IMR-90 (cell line): Measurements from ENCODE around the gene NKD1. TPM values are rescaled to one million over a fixed set of nuclear protein-coding genes. Genes with fewer than 3 reads are reported as not detected.

ENCODE experiments used
- ATAC-seq: fragments of 200-7000 bp; cut with Tn5 transposase; 2 replicates; pipeline ENCODE4 v1.9.1; 2020; ENCODE audit warnings: low read depth, mild to moderate bottlenecking, moderate library complexity
- BruUV-seq: library from RNA; stranded (reverse); fragments of 400-500 nt; replicated peaks from 2 replicates; lab custom pipeline; 2021; lab: Mats Ljungman, UMichigan
- CTCF ChIA-PET: fragments of 300-600 bp; formaldehyde crosslinking; extraction: SDS; loops from one replicate; lab custom pipeline; 2021; ENCODE audit warnings: antibody characterized with exemption; lab: Yijun Ruan, JAX
- POLR2A ChIA-PET: fragments of 300-600 bp; sonication (Branson Sonifier 250); formaldehyde crosslinking; loops from one replicate; lab custom pipeline; 2022; ENCODE audit warnings: antibody characterized with exemption; ENCODE audit not compliant: unreplicated experiment; lab: Charles Lee
- DNase-seq: peaks from one replicate; pipeline ENCODE4 v3.0.0; 2013
- H2AFZ ChIP-seq: replicated peaks from 2 replicates; pipeline ENCODE3; 2013; ENCODE audit warnings: low read length, mild to moderate bottlenecking; ENCODE audit not compliant: poor library complexity
- H2AK5ac ChIP-seq: 2 replicates; pipeline ENCODE4 v1.6.1; 2013; ENCODE audit warnings: low read depth, low read length, inconsistent platforms
- H2AK9ac ChIP-seq: replicated peaks from 2 replicates; pipeline ENCODE3; 2013; ENCODE audit warnings: mild to moderate bottlenecking, low read depth, low read length, moderate library complexity; ENCODE audit not compliant: poor library complexity
- H2BK120ac ChIP-seq: 2 replicates; pipeline ENCODE4 v1.6.1; 2013; ENCODE audit warnings: low read depth, low read length, inconsistent platforms
- H2BK15ac ChIP-seq: 3 replicates; pipeline ENCODE4 v1.6.1; 2013; ENCODE audit warnings: low read depth, low read length, inconsistent platforms
- H2BK20ac ChIP-seq: 2 replicates; pipeline ENCODE4 v1.6.1; 2013; ENCODE audit warnings: low read depth, mild to moderate bottlenecking, inconsistent platforms, low read length, moderate library complexity
- H2BK5ac ChIP-seq: 2 replicates; pipeline ENCODE4 v1.6.1; 2013; ENCODE audit warnings: mild to moderate bottlenecking, low read depth, low read length, inconsistent platforms; ENCODE audit not compliant: poor library complexity, severe bottlenecking
- H3K14ac ChIP-seq: replicated peaks from 2 replicates; pipeline ENCODE4 v1.6.1; 2013; ENCODE audit warnings: low read depth, low read length, inconsistent platforms
- H3K18ac ChIP-seq: 2 replicates; pipeline ENCODE4 v1.6.1; 2013; ENCODE audit warnings: low read depth, low read length, control low read depth
- H3K23ac ChIP-seq: 2 replicates; pipeline ENCODE4 v1.6.1; 2013; ENCODE audit warnings: low read depth, low read length, inconsistent platforms
- H3K27ac ChIP-seq: 2 replicates; pipeline ENCODE4 v1.5.1; 2013; ENCODE audit warnings: mild to moderate bottlenecking, control low read depth, low read length; ENCODE audit not compliant: insufficient read depth
- H3K27me3 ChIP-seq: 2 replicates; pipeline ENCODE4 v1.6.1; 2013; ENCODE audit warnings: low read length; ENCODE audit not compliant: control insufficient read depth, insufficient read depth
- H3K36me3 ChIP-seq: 2 replicates; pipeline ENCODE4 v1.6.1; 2013; ENCODE audit warnings: low read length, mixed read lengths; ENCODE audit not compliant: control insufficient read depth, insufficient read depth
- H3K4ac ChIP-seq: 2 replicates; pipeline ENCODE4 v1.6.1; 2013; ENCODE audit warnings: low read depth, low read length, inconsistent platforms
- H3K4me1 ChIP-seq: 2 replicates; pipeline ENCODE4 v1.6.1; 2013; ENCODE audit warnings: low read length, mixed read lengths; ENCODE audit not compliant: control insufficient read depth, insufficient read depth
- H3K4me2 ChIP-seq: 2 replicates; pipeline ENCODE4 v1.6.1; 2013; ENCODE audit warnings: low read depth, mild to moderate bottlenecking, control low read depth, low read length, moderate library complexity
- H3K4me3 ChIP-seq: 2 replicates; pipeline ENCODE4 v1.5.1; 2013; ENCODE audit warnings: low read depth, mild to moderate bottlenecking, control low read depth, low read length, moderate library complexity; ENCODE audit not compliant: insufficient read depth
- H3K56ac ChIP-seq: 2 replicates; pipeline ENCODE4 v1.6.1; 2013; ENCODE audit warnings: low read length, inconsistent platforms; ENCODE audit not compliant: insufficient read depth; ENCODE audit errors: extremely low read depth
- H3K79me1 ChIP-seq, 2 experiments: 2 replicates each; pipeline ENCODE4 v1.6.1; 2013; ENCODE audit warnings: low read length in 2 of 2, inconsistent platforms in 1 of 2, low read depth in 1 of 2
- H3K9ac ChIP-seq: 2 replicates; pipeline ENCODE4 v1.6.1; 2013; ENCODE audit warnings: low read depth, low read length, control low read depth
- H3K9me1 ChIP-seq: 2 replicates; pipeline ENCODE4 v1.6.1; 2013; ENCODE audit warnings: low read length, inconsistent platforms; ENCODE audit not compliant: insufficient read depth
- H3K9me3 ChIP-seq: 2 replicates; pipeline ENCODE4 v1.6.1; 2013; ENCODE audit warnings: low read length; ENCODE audit not compliant: control insufficient read depth, insufficient read depth
- H4K20me1 ChIP-seq: 2 replicates; pipeline ENCODE4 v1.6.1; 2013; ENCODE audit warnings: low read length, inconsistent platforms; ENCODE audit not compliant: insufficient read depth
- H4K5ac ChIP-seq: 2 replicates; pipeline ENCODE4 v1.6.1; 2013; ENCODE audit warnings: mild to moderate bottlenecking, low read depth, low read length, control low read depth
- H4K8ac ChIP-seq, 2 experiments: 2 replicates each; pipeline ENCODE4 v1.6.1; 2013; ENCODE audit warnings: low read depth in 2 of 2, low read length in 2 of 2, control low read depth in 1 of 2, inconsistent platforms in 1 of 2
- H4K91ac ChIP-seq: 2 replicates; pipeline ENCODE4 v1.6.1; 2013; ENCODE audit warnings: low read depth, low read length, inconsistent platforms; ENCODE audit not compliant: insufficient read depth
- MAZ ChIP-seq: IDR thresholded peaks from 2 replicates; pipeline ENCODE4 v1.6.1; 2012; ENCODE audit warnings: low read depth, mild to moderate bottlenecking, low read length, improper control_type of control experiment, moderate library complexity, borderline replicate concordance
- POLR2A ChIP-seq: IDR thresholded peaks from 2 replicates; pipeline ENCODE4 v1.6.1; 2012; ENCODE audit warnings: mild to moderate bottlenecking, low read depth, low read length
- RAD21 ChIP-seq: IDR thresholded peaks from 2 replicates; pipeline ENCODE4 v1.6.1; 2012; ENCODE audit warnings: low read length, improper control_type of control experiment
- RFX5 ChIP-seq: IDR thresholded peaks from 2 replicates; pipeline ENCODE4 v1.8.0; 2012; ENCODE audit warnings: low read depth, mild to moderate bottlenecking, low read length, moderate library complexity
- WGBS, 2 experiments: methylation state at CpG; one replicate each; pipeline versions ENCODE4 v1.1.5 to v1.1.7; 2013; ENCODE audit warnings: missing lambda C conversion rate in 2 of 2; ENCODE audit not compliant: insufficient read length in 1 of 2; ENCODE audit errors: extremely low coverage in 2 of 2; 5-methylcytosine and 5-hydroxymethylcytosine counted together
- dilution Hi-C: fragments of 300-500 bp; cut with HindIII; formaldehyde crosslinking; loops from one replicate; pipeline ENCODE4 v1.14.3; 2018; ENCODE audit warnings: low sequenced_read_pairs; ENCODE audit not compliant: unreplicated experiment
- in situ Hi-C: fragments of 300-500 bp; cut with MboI; formaldehyde crosslinking; loops from 3 replicates; pipeline ENCODE4 v1.14.3; 2019; ENCODE audit warnings: low sequenced_read_pairs, inconsistent platforms, mixed read lengths
- intact Hi-C: fragments of 100-400 bp; cut with micrococcal nuclease; formaldehyde crosslinking; loops from 2 replicates; pipeline ENCODE4 v1.10.0; 2022
- polyA plus RNA-seq, 3 experiments: library from polyadenylated mRNA; depleted of rRNA; stranded (reverse); fragments of >200 nt; gene quantifications; 2 replicates each; pipeline ENCODE4 v1.2.3, GENCODE V29; 2012; ENCODE audit warnings: low replicate concordance in 1 of 3
- total RNA-seq: library from RNA; depleted of rRNA; stranded (reverse); fragments of >200 nt; gene quantifications from 2 replicates; pipeline ENCODE4 v1.2.3, GENCODE V29; 2012

NKD1 gene
- total and polyA plus RNA-seq, 2 of the 4 experiments (the other 2 are of a cell fraction): not detected

DNA sequence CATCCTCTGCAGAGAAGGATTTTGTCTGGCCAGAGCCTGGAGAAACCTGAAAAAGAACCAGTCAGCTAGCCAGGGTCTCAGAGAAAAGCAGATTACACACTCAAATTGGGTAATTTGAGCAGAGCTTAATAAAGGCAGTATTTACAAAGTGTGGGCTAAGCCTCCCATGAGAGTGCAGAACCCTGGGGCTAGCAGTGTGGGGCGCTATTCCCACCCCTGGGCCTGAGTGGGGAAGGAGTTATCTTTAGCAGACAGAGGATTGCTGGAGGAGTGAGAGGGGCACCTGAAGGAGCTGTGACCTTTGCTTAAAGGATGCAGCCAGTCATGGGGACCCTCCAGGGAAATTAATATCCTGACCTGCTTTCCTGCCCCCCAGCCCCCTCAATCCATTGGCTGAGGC, 86.8 kb downstream of the NKD1 start:
- intact Hi-C loops: no loop called here
- H3K9me3 ChIP-seq: no peaks in the 10 kb centered on the region
- CTCF ChIA-PET: interaction anchor here (1.0 kb wide), 1 partner anchor 30 kb away, joined by 3 read pairs; no protein-coding TSS in a partner anchor
- H2AK5ac ChIP-seq: no peak overlapping the region
- H2AFZ ChIP-seq: no peak overlapping the region
- no peak overlapping the region for H2AK9ac ChIP-seq
- no peaks in the 10 kb centered on the region for H3K79me1 ChIP-seq
- peaks cover 3% of the 10 kb centered on the region; the same call in 1 of the 2 replicates for H3K27me3 ChIP-seq
- H3K56ac ChIP-seq: no peak overlapping the region
- in situ Hi-C loops: no loop called here
- H3K9me1 ChIP-seq: no peaks in the 10 kb centered on the region
- no peak overlapping the region for H2BK20ac ChIP-seq
- TF ChIP-seq POLR2A (no peak), MAZ (no peak), RAD21 (no peak), RFX5 (no peak)
- WGBS, 2 experiments: no CpG with 5 or more reads among the region's 1 CpG
- H3K36me3 ChIP-seq: no peaks in the 10 kb centered on the region
- no peak overlapping the region for H4K8ac ChIP-seq
- BruUV-seq: no TSS peak
- no peaks in the 10 kb centered on the region for H4K20me1 ChIP-seq
- H3K4me3 ChIP-seq: no peak overlapping the region
- no peak overlapping the region for H4K91ac ChIP-seq
- H3K4me1 ChIP-seq: no peaks in the 10 kb centered on the region
- ATAC-seq (no peak), DNase-seq (no peak)
- no peak overlapping the region for H3K9ac ChIP-seq
- H3K4ac ChIP-seq: no peak overlapping the region
- no peak overlapping the region for H2BK15ac ChIP-seq
- no peak overlapping the region for H3K14ac ChIP-seq
- POLR2A ChIA-PET: no interaction called here
- no peak overlapping the region for H3K18ac ChIP-seq
- no peak overlapping the region for H2BK5ac ChIP-seq
- no peak overlapping the region for H2BK120ac ChIP-seq
- H3K4me2 ChIP-seq: no peak overlapping the region
- no peak overlapping the region for H4K5ac ChIP-seq
- no peak overlapping the region for H3K23ac ChIP-seq
- dilution Hi-C loops: no loop called here
- no peak overlapping the region for H3K27ac ChIP-seq
